B cell (primary cell): Measurements from ENCODE around the gene IL17REL.

Experiments used
- EZH2 ChIP-seq: IDR thresholded peaks from 2 replicates; pipeline ENCODE4 v1.6.1; 2012; ENCODE audit warnings: borderline replicate concordance, low read depth, mild to moderate bottlenecking, moderate library complexity, low read length; ENCODE audit not compliant: insufficient read depth, poor library complexity, severe bottlenecking
- TF ChIP-seq, protein P1 (sequence below): fragments of 200-600 bp; IDR thresholded peaks from one replicate; pipeline ENCODE4 v1.8.0; 2022; ENCODE audit warnings: antibody characterized with exemption, mild to moderate bottlenecking

- TF ChIP-seq, protein P1, sequence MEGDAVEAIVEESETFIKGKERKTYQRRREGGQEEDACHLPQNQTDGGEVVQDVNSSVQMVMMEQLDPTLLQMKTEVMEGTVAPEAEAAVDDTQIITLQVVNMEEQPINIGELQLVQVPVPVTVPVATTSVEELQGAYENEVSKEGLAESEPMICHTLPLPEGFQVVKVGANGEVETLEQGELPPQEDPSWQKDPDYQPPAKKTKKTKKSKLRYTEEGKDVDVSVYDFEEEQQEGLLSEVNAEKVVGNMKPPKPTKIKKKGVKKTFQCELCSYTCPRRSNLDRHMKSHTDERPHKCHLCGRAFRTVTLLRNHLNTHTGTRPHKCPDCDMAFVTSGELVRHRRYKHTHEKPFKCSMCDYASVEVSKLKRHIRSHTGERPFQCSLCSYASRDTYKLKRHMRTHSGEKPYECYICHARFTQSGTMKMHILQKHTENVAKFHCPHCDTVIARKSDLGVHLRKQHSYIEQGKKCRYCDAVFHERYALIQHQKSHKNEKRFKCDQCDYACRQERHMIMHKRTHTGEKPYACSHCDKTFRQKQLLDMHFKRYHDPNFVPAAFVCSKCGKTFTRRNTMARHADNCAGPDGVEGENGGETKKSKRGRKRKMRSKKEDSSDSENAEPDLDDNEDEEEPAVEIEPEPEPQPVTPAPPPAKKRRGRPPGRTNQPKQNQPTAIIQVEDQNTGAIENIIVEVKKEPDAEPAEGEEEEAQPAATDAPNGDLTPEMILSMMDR = no peak
- no peak for TF ChIP-seq EZH2
Measured at GRCh38 chr22:50045211-50046018, 32.9 kb upstream of the IL17REL start.
